GDM1 (cell line): ENCODE data around the gene DCAF15.

Source experiments
- DNase-seq: peaks from one replicate; lab custom pipeline; 2025; lab: John Stamatoyannopoulos, UW

DCAF15 gene

DNA sequence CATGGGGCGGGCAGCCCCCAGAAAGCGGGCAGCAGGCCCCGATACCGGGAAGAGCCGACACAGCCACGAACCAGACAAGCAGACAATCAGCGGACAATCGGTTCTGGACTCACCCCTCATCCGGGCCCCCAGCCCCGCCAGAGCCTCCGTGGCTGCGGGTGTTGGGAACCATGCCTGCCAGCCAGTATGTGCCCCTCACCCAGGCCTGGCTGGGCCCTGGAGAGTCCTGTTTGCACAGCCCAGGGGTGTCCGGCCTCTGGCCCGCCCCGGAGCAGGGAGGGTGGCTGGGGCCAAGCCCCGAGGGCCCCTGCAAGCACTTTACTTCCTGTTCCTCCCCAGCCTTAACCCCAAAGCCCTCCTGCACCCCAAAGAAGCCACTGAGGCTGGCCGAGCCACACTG, 21.9 kb upstream of the DCAF15 start:
- no peak for DNase-seq

DNA sequence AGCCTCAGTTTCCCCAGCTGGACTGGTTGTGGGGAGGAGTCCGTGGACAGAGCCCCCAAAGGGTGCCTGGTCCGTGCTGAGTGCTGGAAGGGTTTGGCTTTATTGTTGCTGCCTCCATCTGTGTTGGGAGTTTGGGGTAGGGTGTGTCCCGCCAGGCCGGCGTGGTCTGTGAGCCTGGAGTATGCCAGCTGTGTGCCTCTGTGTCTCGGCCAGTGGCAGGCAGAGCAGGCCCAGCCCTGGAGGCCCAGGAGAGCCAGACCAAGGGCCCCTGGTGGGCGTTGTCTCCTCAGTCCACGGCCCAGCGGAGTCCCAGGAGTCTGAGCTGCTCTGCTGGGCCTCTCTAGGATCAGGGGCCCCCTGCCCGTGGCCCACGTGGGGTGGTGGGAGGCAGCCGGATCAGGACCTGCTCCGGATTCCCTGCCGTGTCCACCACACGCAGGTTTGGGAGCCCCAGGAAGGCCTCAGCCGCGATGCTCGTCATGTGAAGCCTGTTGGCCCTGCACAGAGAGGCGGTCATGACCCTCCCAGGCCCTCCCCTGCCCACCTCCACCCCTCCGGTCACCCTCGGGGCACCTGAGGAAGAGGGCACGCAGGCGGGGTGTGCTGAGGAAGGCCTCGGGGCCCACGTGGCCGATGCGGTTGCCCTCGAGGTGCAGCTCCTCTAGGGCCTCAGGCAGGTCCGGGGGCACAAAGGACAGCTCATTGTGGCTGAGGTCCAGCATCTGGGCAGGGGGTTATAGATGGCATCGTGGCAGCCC, 20.7 kb upstream of the DCAF15 start:
- DNase-seq = no peak

DNA sequence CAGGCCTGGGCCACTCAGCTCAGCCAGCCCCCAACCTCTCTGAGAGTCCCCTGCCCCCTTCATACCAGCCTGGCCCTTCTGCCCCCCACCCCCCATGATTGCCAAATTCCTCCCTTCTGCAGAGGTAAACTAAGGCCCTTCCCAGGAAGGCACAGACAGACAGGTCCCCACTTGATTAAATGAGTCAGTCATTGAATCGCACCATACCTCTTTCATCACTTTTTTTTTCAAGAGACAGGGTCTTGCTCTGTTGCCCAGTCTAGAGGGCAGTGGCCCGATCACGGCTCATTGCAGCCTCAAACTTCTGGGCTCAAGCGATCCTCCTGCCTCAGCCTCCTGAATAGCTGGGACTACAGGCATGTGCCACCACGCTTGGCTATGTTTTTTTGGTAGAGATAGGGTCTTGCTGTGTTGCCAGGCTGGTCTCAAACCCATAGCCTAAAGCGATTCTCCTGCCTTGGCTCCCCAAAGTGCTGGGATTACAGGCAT, 20.1 kb upstream of the DCAF15 start:
- no peak for DNase-seq

DNA sequence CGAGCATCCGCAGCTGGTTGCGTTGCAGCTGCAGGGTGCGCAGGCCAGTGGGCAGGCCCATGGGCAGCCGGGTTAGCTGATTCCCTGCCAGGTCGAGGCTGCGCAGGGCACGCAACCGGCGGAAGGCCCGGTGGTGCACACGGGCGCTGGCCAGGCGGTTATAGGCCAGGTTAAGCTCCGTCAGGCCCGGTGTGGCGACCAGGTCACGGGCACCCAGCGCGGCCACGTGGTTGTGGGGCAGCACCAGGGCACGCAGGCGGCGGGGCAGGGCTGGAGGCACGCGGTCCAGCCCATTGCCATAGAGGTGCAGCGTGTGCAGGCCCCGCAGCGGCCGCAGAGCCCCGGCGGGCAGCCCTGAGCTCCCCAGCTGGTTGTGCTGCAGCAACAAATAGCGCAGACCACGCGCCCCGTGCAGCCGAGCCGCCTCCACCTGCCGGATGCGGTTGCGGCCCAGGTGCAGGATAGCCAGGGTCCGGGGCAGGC, 19.4 kb upstream of the DCAF15 start:
- DNase-seq = no peak

DNA sequence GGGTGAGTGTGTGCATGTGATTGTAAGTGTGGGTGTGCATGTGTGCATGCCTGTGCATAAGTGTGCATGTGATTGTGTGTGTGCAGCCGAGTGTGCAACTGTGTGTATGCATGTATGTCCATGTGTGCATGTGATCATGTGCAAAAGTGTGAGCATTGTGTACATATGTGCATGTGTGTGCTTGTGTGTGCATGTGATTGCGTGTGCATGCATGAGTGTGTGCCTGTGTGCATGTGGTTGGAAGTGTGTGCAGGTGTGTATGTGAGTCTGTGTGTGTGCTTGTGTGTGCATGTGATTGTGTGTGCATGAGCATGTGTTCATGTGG, 17.6 kb upstream of the DCAF15 start:
- no peak for DNase-seq

DNA sequence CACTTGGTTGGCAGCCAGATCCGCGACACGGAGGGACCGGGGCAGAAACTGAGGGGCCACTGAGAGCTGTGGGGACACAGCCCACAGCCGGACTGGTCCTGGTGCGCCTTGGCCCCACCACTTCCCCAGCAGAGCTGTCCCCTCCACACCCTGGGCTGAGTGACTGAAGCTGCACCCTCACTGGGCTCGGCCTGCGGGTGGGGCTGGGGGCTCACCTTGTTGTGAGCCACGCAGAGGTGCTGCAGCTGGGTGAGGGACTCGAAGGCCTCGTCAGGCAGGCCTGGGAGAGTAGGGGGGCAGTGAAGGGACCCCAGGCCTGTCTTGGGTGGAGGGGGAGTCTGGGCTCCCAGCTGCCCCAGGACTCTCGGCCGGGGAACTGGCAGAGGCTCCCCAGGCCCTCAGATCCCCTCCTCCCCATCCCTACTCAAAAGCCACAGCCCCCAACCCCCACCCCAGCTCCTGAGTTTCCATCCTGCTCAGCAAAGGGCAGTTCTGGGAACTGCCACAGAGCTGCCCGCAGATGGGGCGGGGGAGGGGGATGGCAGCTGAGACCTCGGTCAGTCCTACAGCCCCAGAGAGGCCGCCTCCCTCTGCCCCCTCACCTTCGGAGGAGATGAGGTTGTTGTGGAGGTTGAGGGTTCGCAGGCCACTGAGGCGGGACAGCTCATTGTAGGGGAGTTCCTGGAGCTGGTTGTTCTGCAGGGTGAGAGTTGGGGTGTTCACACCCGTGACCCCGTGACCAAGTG, 16.4 kb upstream of the DCAF15 start:
- DNase-seq = no peak

DNA sequence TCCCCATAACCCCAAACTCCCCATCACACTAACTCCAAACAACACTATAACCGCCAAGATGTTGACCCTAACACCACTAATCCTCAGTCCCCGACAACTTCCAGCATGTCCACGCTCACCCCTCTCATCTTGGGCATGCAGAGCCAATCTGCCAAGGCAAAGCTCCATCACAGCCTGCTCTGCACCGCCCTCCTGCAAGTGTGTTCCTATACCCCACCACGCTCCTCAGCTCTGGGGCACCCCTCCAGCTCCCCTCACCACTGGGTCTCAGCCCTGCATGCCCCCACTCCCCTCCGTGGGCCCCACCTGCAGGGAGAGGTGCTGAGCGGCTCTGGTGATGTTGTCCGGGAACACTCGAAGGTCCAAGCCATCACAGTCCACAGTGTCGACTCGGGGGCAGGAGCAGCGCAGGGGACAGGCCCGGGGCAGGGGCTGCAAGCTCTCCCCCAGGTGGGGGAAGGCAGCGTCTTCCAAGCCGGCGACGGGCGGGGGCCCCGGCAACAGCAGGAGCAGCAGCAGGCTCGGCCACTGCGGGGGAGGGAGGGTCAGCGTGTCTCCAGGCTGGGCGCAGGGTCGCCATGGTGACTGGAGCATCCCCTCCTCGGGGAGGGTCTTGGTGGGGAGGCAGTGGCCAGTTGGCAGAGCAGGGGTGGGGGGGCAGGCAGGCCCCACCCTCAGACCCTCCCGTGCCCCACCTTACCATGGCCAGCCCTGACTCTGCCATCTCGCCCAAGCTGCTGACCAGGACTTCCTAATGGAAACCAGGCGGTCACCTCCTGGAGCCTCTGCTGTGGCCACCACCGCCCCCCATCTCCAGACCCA, 14.6 kb upstream of the DCAF15 start:
- DNase-seq = no peak

DNA sequence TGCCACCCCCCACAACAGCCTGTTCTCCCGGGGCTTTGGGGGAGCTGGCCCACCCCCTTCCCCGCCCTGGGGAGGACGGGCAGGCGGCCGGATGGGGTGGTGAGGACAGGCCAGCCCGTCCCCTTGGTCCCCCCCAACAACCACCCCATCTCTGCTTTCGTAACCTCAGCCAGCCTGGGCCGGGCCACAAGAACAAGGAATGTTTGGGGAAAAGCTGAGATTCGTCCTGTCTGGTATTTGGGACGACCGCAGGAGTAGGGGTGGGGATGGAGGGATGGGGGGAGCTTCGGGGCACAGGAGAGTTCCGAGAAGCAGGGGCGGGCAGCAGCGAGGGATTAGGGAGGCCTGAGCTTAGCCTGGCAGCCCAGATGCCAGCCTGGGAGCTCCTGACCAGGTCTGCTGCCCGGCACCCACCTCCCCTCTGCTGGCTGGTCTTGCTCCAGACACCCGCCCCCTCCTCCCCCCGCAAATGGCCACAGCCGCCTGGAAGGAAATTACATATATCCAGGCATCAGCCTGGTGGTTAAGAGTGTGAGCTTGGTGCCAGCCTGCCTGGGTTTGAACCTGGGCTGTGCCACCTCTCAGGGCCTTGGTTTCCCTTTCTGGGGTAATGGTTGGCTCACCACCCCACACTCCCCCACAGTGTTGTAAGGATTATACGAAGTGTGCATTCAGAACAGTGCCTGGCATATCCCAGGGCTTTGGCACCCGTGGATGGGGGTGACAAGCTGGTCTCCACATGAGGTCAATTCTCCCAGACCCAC, 13.8 kb upstream of the DCAF15 start, which contains the start of gene PODNL1:
PODNL1 (minus strand) TSS at position 117 of the 764 bp plus-strand sequence. CDS start 236 bp downstream, outside the sequence.
- DNase-seq = no peak

DNA sequence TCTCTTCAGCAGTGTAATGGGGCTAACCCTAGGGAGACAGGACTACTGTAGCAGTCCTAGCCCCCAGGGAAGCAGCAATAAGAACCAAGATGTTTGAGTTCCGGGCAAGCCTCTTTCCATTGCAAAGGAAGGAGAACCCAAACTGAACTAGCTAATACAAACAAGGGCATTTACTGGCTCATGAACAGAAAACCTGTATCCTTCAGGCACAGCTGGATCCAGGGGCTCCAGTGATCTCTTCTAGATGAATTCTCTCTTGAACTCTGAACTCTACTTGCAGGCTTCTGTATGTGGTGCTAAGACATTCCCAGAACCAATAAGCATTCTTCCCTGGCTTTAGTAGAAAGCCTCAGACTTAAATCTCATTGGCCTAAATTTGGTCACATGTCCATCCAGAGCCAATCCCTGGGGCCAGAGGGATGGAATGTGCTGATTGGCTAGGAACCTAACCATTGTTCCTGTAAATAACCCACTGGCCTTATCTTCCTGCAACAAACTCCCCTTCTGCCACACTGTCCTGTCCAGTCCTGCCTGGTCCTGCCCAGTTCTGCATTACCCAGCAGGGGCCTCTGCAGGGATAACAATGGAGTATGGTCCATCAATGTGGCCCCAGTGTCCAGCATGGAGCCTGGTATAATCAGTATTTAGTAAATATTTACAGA, 10.2 kb upstream of the DCAF15 start:
- DNase-seq = no peak

DNA sequence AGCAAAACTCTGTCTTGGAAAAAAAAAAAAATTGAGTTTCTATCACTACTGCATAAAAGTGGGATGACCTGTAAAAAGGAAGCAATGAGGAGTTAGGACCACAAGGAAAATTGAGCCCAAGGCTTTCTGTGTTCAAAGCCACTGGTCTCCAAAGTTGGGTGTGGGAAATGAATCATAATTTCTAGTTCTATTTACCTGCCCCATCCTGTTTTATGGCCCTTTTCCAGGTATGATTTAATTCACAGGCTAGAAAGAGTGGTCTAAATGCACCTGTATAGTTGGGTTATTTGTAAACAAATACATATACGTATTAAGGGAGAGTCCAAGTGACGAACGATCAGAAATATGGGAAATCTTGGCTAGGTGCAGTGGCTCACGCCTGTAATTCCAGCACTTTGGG, 5.9 kb upstream of the DCAF15 start:
- no peak for DNase-seq

DNA sequence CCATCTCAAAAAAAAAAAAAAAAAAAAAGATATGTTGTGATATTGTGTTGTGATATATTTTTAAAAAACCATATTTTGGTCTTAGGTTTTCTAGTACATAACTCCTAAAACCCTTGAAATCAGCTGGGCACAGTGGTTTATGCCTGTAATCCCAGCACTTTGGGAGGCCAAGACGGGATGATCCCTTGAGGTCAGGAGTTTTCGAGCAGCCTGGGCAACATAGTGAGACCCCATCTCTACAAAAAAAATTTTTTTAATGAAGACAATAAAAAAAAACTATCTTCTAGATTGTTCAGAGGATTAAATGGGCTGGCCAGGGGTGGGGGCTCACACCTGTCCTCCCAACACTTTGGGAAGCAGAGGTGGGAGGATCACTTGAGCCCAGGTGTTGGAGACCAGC, 1.3 kb upstream of the DCAF15 start:
- DNase-seq = no peak

DNA sequence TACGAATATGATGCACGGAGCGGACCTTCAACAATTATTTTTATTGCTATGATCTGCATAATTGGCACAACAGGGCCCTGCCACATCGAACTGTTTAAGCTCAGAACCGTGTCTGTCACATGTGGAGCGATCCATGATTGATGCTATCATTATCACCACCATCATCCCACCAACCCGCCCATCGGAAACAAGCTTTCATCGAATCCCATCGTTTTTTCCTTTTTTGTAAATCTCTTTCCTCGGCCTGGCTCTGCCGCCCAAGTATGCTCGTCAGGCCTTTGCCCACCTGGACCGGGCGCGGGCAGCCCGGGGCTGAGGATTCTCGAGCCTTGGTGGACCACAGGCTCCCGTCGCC, 533 bp upstream of the DCAF15 start:
- no peak for DNase-seq

DNA sequence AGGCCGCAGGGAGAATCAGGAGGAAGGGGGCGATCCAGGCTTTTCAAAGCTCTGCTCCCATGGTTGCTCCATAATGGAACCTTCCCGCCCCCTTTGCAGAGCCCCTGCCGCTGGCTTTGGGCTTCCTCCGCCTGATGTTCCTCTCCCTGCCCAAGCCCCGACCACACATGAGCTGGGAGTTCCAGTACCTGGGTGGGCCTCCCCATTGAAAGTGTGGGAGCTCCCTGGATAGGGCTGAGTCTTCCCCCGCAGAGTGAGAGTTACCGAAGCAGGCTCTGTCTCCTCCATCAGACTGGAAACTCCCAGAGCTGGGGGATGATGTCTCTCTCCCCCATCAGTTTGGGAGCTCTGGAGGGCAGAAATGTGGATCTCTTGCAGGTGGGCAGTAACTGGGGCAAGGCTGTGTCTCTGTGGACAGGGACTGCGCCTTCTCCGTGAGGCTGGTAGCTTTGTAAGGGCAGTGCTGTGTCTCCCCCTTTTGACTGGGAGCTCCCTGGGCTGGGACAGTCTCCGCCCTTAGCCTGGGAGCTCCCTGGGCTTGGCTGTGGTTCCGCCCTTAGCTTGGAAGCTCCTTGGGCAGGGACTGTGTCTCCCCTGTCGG, 722 bp downstream of the DCAF15 start:
- DNase-seq = no peak

DNA sequence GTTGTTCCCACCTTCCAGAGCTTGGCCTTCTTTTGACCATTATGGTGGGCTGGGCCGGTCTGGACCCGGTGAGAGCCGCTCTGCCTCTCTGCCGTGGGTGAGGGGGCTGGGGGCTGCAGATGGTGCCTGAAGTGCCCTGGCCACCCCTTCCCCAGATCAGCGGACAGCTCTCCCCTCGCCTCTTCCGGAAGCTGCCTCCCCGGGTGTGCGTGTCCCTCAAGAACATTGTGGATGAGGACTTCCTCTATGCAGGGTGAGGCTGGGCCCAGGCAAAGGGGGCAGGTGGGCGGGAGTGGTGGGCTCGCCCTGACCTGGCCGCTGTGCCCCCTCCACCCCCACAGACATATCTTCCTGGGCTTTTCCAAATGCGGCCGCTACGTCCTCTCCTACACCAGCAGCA, 1.9 kb downstream of the DCAF15 start:
- no peak for DNase-seq

DNA sequence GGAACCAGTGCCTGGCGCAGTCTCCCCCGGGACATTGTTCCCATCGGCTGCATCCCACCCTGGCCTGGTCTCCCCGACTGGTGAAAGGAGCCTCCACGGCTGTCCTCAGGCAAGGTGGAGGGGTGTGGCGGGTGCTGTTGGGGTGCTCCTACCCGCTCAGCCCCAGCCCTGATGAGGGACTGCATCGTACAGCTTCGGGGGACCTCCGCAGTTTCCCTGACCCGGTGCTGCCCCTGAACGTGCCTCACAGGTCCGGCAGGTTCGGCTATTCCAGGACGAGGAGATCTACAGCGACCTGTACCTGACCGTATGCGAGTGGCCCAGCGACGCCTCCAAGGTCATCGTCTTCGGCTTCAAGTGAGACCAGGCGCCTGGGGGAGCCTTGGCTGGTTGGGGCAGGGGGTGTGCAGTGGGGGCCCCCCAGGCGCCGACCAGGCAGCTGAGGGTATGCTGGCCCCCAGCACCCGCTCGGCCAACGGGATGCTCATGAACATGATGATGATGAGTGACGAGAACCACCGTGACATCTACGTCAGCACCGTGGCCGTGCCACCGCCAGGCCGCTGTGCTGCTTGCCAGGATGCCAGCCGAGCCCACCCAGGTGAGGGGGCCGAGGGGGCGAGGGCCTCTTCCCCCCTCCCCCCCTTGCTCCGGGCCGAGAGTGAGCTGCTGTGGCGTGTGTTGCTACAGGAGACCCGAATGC, 3.5 kb downstream of the DCAF15 start:
- no peak for DNase-seq

DNA sequence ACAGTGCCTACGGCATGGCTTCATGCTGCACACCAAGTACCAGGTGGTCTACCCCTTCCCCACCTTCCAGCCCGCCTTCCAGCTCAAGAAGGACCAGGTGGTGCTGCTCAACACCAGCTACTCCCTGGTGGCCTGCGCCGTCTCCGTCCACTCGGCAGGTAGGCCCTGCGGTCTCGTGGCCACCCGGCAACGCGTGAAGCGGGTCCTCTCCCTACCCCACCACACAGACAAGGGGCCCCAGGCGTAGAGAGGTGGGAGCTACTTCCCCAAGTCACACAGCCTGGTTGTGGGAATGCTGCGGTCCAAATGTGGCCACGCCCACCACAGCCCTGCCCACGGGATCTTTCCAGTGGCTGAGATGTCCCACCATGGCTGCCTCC, 4.0 kb downstream of the DCAF15 start:
- DNase-seq = no peak

DNA sequence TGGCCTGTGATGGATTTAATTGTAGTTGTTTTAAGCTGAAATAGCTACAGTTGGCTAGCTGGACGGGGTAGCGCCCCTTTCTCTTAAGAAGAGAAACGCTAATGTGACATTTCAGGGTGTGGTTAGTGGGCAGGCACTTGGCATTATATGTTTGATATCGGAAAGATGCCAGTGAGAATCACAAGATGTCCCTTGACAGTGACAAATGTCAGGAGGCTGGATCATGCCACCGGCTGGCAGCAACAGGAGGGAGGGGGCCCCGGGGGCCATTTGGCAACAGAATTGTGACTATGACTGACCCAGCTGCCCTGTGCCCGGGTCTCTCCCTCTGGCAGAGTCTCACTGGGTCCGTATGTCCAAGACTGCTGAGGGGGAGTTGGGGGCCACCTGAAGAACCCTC, 4.7 kb downstream of the DCAF15 start:
- DNase-seq = no peak

DNA sequence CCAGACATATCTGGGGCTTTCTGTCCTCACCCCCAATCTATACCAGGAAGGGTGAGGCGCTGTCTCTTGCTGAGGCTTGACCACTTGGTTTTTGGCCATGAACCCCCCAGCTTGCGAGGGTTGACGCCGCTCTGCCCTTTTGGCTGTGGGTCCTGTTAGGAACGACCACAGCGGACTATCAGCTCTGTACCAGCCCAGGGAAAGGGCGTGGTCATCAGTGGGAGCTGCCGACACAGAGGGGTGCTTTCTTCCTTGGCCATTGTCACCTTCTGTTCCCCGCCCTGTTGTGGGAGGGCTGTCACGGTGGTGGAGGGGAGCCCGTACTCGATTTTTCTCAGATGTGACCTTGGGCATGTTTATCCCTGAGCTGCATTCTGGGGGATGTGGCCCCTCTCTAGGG, 5.7 kb downstream of the DCAF15 start:
- no peak for DNase-seq

DNA sequence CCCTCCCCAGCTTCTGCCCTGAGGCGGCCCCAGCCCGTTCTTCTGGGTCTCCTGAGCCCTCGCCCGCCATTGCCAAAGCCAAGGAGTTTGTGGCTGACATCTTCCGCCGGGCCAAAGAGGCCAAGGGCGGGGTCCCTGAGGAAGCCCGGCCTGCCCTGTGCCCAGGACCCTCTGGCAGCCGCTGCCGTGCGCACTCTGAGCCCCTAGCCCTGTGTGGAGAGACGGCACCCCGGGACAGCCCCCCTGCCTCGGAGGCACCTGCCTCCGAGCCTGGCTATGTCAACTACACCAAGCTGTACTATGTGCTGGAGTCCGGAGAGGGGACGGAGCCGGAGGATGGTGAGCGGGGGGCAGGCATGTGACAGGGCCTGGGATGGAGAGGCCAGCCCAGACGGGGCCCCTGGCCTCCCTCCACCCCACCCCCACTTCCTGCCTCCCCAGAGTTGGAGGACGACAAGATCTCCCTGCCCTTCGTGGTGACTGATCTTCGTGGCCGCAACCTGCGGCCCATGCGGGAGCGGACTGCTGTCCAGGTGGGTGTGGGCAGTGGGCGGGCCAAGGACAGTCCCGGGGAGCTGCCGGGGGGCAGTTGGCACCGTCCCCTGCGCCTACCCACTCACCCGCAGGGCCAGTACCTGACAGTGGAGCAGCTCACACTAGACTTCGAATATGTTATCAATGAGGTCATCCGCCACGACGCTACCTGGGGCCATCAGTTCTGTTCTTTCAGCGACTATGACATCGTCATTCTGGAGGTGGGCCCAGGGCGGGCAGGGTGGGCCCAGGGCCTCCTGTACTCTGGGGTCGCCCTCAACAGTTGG, 7.0 kb downstream of the DCAF15 start:
- no peak for DNase-seq
